ENCODE results near the gene MARCHF6. TPM values are rescaled to one million over a fixed set of nuclear protein-coding genes. Genes with fewer than 3 reads are reported as not detected.

MARCHF6 gene
- total and polyA plus RNA-seq, 9 of the 15 experiments (the other 6 are each of a cell fraction or from before 2014, with no cell fraction given), result 74.1 to 456 (median 116) TPM

- TF ChIP-seq CUX1 (CRISPR knock-in tag; IDR thresholded peaks at IDR 0.05), result no peak
- no peak for TF ChIP-seq NR2C2 (CRISPR knock-in tag; IDR thresholded peaks at IDR 0.05)
- no peak for TF ChIP-seq NR2C2 (tag; IDR thresholded peaks at IDR 0.05)
- peak; percentile 76 for TF ChIP-seq CEBPG (CRISPR knock-in tag; IDR thresholded peaks at IDR 0.05)
- peak; percentile 63 to 86; a peak in 3 of 4 replicates for TF ChIP-seq CEBPG (tag; conservative IDR thresholded peaks at IDR 0.05 in 1 of 2, IDR thresholded peaks at IDR 0.05 in 1 of 2)
- peak; percentile 90 for TF ChIP-seq MGA (IDR thresholded peaks at IDR 0.05)
- TF ChIP-seq SMAD4 (CRISPR knock-in tag; conservative IDR thresholded peaks at IDR 0.05), result peak; percentile 88
Observed at GRCh38 chr5:10335711-10336470, 17.6 kb upstream of the MARCHF6 start (continued).
